Measurements from ENCODE around the gene FYCO1. TPM values are rescaled to one million over a fixed set of nuclear protein-coding genes. Genes with fewer than 3 reads are reported as not detected.

The FYCO1 gene
- total and polyA plus RNA-seq, 2 of the 13 experiments (the other 11 are each of a cell fraction or from before 2014, with no cell fraction given): 2.7 to 4.2 TPM

GRCh38 chr3:45994419-45995235, 997 bp downstream of the FYCO1 start:
- H3K9ac ChIP-seq (ENCODE audit: insufficient read depth, low read depth, low read length): peak overlapping the region; percentile 81
- H3K4me3 ChIP-seq (replicated peaks in 1 of 3; ENCODE audit: insufficient read depth in 1 of 3, low read depth in 2 of 3, low read length in 3 of 3): peak overlapping the region; percentile 94 to 99 (median 98)
- H3K4me2 ChIP-seq (ENCODE audit: low read depth, low read length): peak overlapping the region; percentile 82
- intact Hi-C loops (cut with micrococcal nuclease; ENCODE audit: unreplicated experiment): loop anchor here (1.0 kb wide), 1 partner anchor 8 kb away; no protein-coding TSS in a partner anchor
- ATAC-seq (peak; percentile 49), DNase-seq (ENCODE audit: low spot score) (peak; percentile 7), FAIRE-seq (peak; percentile 8)
- CTCF ChIA-PET (ENCODE audit: low intra/inter-chr PET ratio, low total read pairs): no interaction called here
- H3K9me3 ChIP-seq (ENCODE audit: low read length): no peaks in the 10 kb centered on the region
- in situ Hi-C loops (cut with HindIII; ENCODE audit: extremely low pct_ligation_motif_present, low pct_unique_long_range_greater_than_20kb): no loop called here
- no peaks in the 10 kb centered on the region for H4K20me1 ChIP-seq (ENCODE audit: insufficient read depth, low read length)
- peaks cover 19% of the 10 kb centered on the region for H3K79me2 ChIP-seq (ENCODE audit: insufficient read depth, low read length)
- POLR2A ChIA-PET: interaction anchor here (1.4 kb wide), 1 partner anchor 8 kb away, joined by 11 read pairs; no protein-coding TSS in a partner anchor
- peak overlapping the region; percentile 52 for H3K27ac ChIP-seq (ENCODE audit: extremely low read length, insufficient read depth, low read length)
- WGBS (ENCODE audit: low lambda C conversion rate): 18% methylated on average over 15 of the region's 16 CpGs
- BruUV-seq (replicated peaks): no TSS peak
- H3K4me1 ChIP-seq (ENCODE audit: insufficient read depth, low read length): peaks cover 26% of the 10 kb centered on the region
- no peak overlapping the region for H2AFZ ChIP-seq (ENCODE audit: low read length)
- no peaks in the 10 kb centered on the region for H3K36me3 ChIP-seq (replicated peaks in 1 of 2; ENCODE audit: control insufficient read depth in 1 of 2, insufficient read depth in 2 of 2, low read length in 2 of 2)
- H3K27me3 ChIP-seq (ENCODE audit: control insufficient read depth in 1 of 2, insufficient read depth in 2 of 2, low read length in 2 of 2): peaks cover 0 to 11% of the 10 kb centered on the region in 2 experiments; a peak in 1 of 5 replicates
- TF ChIP-seq MEF2D (CRISPR knock-in tag; IDR thresholded peaks at IDR 0.05) (no peak), GMEB1 (CRISPR knock-in tag; IDR thresholded peaks at IDR 0.05; ENCODE audit: borderline replicate concordance) (no peak), RORA (CRISPR knock-in tag; IDR thresholded peaks at IDR 0.05) (no peak), ZNF281 (CRISPR knock-in tag; IDR thresholded peaks at IDR 0.05; ENCODE audit: borderline replicate concordance) (peak; percentile 54; the same call in 1 of the 2 replicates), KLF11 (CRISPR knock-in tag; IDR thresholded peaks at IDR 0.05) (no peak), FIP1L1 (IDR thresholded peaks at IDR 0.05; ENCODE audit: borderline replicate concordance, insufficient read depth, low read depth, low read length) (no peak), ZFP62 (CRISPR knock-in tag; IDR thresholded peaks at IDR 0.05) (no peak), MNT (IDR thresholded peaks at IDR 0.05) (peak; percentile 97), KLF13 (CRISPR knock-in tag; IDR thresholded peaks at IDR 0.05) (no peak), BRD4 (CRISPR knock-in tag; IDR thresholded peaks at IDR 0.05) (peak; percentile 2; the same call in 1 of the 2 replicates)
- TF ChIP-seq, protein P1, sequence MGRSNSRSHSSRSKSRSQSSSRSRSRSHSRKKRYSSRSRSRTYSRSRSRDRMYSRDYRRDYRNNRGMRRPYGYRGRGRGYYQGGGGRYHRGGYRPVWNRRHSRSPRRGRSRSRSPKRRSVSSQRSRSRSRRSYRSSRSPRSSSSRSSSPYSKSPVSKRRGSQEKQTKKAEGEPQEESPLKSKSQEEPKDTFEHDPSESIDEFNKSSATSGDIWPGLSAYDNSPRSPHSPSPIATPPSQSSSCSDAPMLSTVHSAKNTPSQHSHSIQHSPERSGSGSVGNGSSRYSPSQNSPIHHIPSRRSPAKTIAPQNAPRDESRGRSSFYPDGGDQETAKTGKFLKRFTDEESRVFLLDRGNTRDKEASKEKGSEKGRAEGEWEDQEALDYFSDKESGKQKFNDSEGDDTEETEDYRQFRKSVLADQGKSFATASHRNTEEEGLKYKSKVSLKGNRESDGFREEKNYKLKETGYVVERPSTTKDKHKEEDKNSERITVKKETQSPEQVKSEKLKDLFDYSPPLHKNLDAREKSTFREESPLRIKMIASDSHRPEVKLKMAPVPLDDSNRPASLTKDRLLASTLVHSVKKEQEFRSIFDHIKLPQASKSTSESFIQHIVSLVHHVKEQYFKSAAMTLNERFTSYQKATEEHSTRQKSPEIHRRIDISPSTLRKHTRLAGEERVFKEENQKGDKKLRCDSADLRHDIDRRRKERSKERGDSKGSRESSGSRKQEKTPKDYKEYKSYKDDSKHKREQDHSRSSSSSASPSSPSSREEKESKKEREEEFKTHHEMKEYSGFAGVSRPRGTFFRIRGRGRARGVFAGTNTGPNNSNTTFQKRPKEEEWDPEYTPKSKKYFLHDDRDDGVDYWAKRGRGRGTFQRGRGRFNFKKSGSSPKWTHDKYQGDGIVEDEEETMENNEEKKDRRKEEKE (IDR thresholded peaks at IDR 0.05): no peak
- TF ChIP-seq, protein P2, sequence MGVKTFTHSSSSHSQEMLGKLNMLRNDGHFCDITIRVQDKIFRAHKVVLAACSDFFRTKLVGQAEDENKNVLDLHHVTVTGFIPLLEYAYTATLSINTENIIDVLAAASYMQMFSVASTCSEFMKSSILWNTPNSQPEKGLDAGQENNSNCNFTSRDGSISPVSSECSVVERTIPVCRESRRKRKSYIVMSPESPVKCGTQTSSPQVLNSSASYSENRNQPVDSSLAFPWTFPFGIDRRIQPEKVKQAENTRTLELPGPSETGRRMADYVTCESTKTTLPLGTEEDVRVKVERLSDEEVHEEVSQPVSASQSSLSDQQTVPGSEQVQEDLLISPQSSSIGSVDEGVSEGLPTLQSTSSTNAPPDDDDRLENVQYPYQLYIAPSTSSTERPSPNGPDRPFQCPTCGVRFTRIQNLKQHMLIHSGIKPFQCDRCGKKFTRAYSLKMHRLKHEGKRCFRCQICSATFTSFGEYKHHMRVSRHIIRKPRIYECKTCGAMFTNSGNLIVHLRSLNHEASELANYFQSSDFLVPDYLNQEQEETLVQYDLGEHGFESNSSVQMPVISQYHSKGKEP (CRISPR knock-in tag; IDR thresholded peaks at IDR 0.05): no peak

All from HepG2 (cell line).